B cell (primary cell): Measurements from ENCODE around the gene MGST1.

Experiments used
- EZH2 ChIP-seq: IDR thresholded peaks from 2 replicates; pipeline ENCODE4 v1.6.1; 2012; ENCODE audit warnings: borderline replicate concordance, low read depth, mild to moderate bottlenecking, moderate library complexity, low read length; ENCODE audit not compliant: insufficient read depth, poor library complexity, severe bottlenecking
- TF ChIP-seq, protein P1 (sequence below): fragments of 200-600 bp; IDR thresholded peaks from one replicate; pipeline ENCODE4 v1.8.0; 2022; ENCODE audit warnings: antibody characterized with exemption, mild to moderate bottlenecking

DNA sequence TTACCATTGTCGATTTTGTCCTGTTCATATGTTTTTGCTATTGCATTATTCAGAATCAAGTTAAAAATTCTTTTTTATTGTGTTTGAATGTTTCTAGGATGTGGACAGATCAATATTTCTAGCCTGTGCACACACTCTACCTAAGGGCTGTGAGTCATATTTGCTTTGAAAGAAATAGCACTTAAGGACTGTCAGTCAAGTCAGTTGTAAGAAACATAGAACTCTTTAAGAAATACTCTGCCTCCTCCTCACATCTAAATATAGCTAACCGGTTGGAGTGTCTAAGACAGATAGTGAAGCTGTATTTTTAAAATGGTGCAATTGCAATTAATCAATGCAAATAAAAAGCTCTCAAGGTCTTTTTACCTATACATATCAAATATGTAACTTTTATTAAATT lies 17.9 kb upstream of the MGST1 start:
- TF ChIP-seq, protein P1, sequence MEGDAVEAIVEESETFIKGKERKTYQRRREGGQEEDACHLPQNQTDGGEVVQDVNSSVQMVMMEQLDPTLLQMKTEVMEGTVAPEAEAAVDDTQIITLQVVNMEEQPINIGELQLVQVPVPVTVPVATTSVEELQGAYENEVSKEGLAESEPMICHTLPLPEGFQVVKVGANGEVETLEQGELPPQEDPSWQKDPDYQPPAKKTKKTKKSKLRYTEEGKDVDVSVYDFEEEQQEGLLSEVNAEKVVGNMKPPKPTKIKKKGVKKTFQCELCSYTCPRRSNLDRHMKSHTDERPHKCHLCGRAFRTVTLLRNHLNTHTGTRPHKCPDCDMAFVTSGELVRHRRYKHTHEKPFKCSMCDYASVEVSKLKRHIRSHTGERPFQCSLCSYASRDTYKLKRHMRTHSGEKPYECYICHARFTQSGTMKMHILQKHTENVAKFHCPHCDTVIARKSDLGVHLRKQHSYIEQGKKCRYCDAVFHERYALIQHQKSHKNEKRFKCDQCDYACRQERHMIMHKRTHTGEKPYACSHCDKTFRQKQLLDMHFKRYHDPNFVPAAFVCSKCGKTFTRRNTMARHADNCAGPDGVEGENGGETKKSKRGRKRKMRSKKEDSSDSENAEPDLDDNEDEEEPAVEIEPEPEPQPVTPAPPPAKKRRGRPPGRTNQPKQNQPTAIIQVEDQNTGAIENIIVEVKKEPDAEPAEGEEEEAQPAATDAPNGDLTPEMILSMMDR = no peak
- no peak for TF ChIP-seq EZH2
